OCI-LY7 (cell line): ENCODE data around the gene LCN6. TPM values are rescaled to one million over a fixed set of nuclear protein-coding genes. Genes with fewer than 3 reads are reported as not detected.

ENCODE experiments used
- BruUV-seq: library from RNA; stranded (reverse); fragments of 400-500 nt; replicated peaks from 2 replicates; lab custom pipeline; 2021; lab: Mats Ljungman, UMichigan
- CTCF ChIA-PET: fragments of 300-600 bp; sonication (Branson Sonifier 250); formaldehyde crosslinking; loops from one replicate; lab custom pipeline; 2022; ENCODE audit warnings: antibody characterized with exemption; ENCODE audit not compliant: unreplicated experiment; lab: Charles Lee
- POLR2A ChIA-PET: fragments of 300-600 bp; sonication (Branson Sonifier 250); formaldehyde crosslinking; loops from one replicate; lab custom pipeline; 2022; ENCODE audit warnings: antibody characterized with exemption; lab: Charles Lee
- DNase-seq: peaks from one replicate; pipeline ENCODE4 v3.0.0-alpha.2; 2015; ENCODE audit warnings: low spot score
- H2AFZ ChIP-seq: fragments of 200-600 bp; sonication (generic), shearing (Covaris generic); 2 replicates; pipeline ENCODE4 v1.6.1; 2014; ENCODE audit warnings: mild to moderate bottlenecking, antibody characterized with exemption, low read length, moderate library complexity
- H3K27ac ChIP-seq: fragments of 200-600 bp; sonication (generic); 2 replicates; pipeline ENCODE4 v1.5.1; 2014; ENCODE audit warnings: mixed run types, low read depth, mild to moderate bottlenecking, moderate library complexity, low read length, inconsistent platforms; ENCODE audit not compliant: poor library complexity, severe bottlenecking
- H3K36me3 ChIP-seq: fragments of 200-600 bp; sonication (generic); 2 replicates; pipeline ENCODE4 v1.6.1; 2014; ENCODE audit warnings: mild to moderate bottlenecking, antibody characterized with exemption, low read length, moderate library complexity, mixed read lengths; ENCODE audit not compliant: insufficient read depth
- H3K4me1 ChIP-seq: fragments of 200-600 bp; sonication (generic); 2 replicates; pipeline ENCODE4 v1.5.1; 2014; ENCODE audit warnings: mild to moderate bottlenecking, low read length; ENCODE audit not compliant: insufficient read depth, poor library complexity, severe bottlenecking
- H3K4me2 ChIP-seq: fragments of 200-600 bp; sonication (generic); 2 replicates; pipeline ENCODE4 v1.6.1; 2014; ENCODE audit warnings: mild to moderate bottlenecking, low read length
- H3K4me3 ChIP-seq: fragments of 200-600 bp; sonication (generic); 2 replicates; pipeline ENCODE4 v1.5.1; 2014; ENCODE audit warnings: mild to moderate bottlenecking, low read depth, low read length; ENCODE audit not compliant: poor library complexity, severe bottlenecking
- H3K79me2 ChIP-seq: fragments of 200-600 bp; sonication (generic); 2 replicates; pipeline ENCODE4 v1.6.1; 2016; ENCODE audit warnings: low read depth, mild to moderate bottlenecking, low read length, moderate library complexity, mixed read lengths; ENCODE audit not compliant: insufficient read depth
- H3K9me2 ChIP-seq: fragments of 200-600 bp; sonication (generic); 2 replicates; pipeline ENCODE4 v1.6.1; 2016; ENCODE audit warnings: mild to moderate bottlenecking, low read length, mixed read lengths; ENCODE audit not compliant: insufficient read depth
- H3K9me3 ChIP-seq: fragments of 200-600 bp; sonication (generic); 2 replicates; pipeline ENCODE4 v1.6.1; 2014; ENCODE audit warnings: mild to moderate bottlenecking, mixed run types, low read length, mixed read lengths
- H4K20me1 ChIP-seq: fragments of 200-600 bp; sonication (generic); 2 replicates; pipeline ENCODE4 v1.6.1; 2014; ENCODE audit warnings: mild to moderate bottlenecking, antibody characterized with exemption, low read length, moderate library complexity, mixed read lengths; ENCODE audit not compliant: insufficient read depth
- EZH2phosphoT487 ChIP-seq: fragments of 200-600 bp; sonication (generic); IDR thresholded peaks from 2 replicates; pipeline ENCODE4 v1.6.1; 2018; ENCODE audit warnings: low read depth, borderline replicate concordance, mild to moderate bottlenecking, mixed run types, antibody characterized with exemption, low read length, moderate library complexity, mixed read lengths
- intact Hi-C: fragments of 100-400 bp; cut with micrococcal nuclease; formaldehyde crosslinking; loops from one replicate; pipeline ENCODE4 v1.10.0; 2022; ENCODE audit not compliant: unreplicated experiment
- total RNA-seq, 2 experiments: library from RNA; depleted of rRNA in 1 of 2; stranded (reverse); fragments of >200 nt in 1 of 2; shearing (Covaris generic) in 1 of 2; gene quantifications; 2 replicates each; pipeline ENCODE4 v1.2.3, GENCODE V29; 2014 to 2022
- TF ChIP-seq, protein P1 (sequence below): fragments of 200-600 bp; sonication (generic); conservative IDR thresholded peaks from 2 replicates; pipeline ENCODE4 v1.5.1; 2014; ENCODE audit warnings: mild to moderate bottlenecking, antibody characterized with exemption, low read length, moderate library complexity, mixed read lengths

Gene LCN6
- total RNA-seq, 2 experiments from 2014 or later = not detected

DNA sequence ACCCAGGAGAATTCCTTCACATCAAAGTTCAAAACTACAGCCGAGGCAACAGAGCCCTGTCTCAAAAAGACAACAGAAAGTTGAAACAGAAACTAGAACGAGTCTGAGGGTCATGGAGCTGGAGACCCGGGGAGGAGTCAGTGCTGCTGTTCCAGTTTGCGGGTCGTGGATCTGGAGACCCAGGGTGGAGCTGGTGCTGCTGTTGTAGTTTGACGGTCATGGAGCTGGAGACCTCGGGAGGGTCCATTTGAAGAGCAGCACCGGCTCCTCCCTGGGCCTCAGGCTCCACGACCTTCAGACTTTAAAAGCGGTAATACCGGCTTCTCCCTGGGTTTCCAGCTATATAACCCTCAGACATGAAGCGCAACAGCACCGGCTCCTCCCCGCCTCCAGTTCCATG, 29.0 kb upstream of the LCN6 start:
- Histone ChIP-seq H3K9me2 (no peaks in the 10 kb centered on the region), H4K20me1 (no peaks in the 10 kb centered on the region), H3K36me3 (no peaks in the 10 kb centered on the region), H3K79me2 (no peaks in the 10 kb centered on the region), H3K27ac (no peak overlapping the region), H2AFZ (no peak overlapping the region), H3K4me1 (peaks cover 4% of the 10 kb centered on the region), H3K4me3 (no peak overlapping the region), H3K4me2 (no peak overlapping the region), H3K9me3 (peaks cover 17% of the 10 kb centered on the region; the same call in 1 of the 2 replicates)
- no TSS peak for BruUV-seq
- DNase-seq = no peak
- TF ChIP-seq, protein P1, sequence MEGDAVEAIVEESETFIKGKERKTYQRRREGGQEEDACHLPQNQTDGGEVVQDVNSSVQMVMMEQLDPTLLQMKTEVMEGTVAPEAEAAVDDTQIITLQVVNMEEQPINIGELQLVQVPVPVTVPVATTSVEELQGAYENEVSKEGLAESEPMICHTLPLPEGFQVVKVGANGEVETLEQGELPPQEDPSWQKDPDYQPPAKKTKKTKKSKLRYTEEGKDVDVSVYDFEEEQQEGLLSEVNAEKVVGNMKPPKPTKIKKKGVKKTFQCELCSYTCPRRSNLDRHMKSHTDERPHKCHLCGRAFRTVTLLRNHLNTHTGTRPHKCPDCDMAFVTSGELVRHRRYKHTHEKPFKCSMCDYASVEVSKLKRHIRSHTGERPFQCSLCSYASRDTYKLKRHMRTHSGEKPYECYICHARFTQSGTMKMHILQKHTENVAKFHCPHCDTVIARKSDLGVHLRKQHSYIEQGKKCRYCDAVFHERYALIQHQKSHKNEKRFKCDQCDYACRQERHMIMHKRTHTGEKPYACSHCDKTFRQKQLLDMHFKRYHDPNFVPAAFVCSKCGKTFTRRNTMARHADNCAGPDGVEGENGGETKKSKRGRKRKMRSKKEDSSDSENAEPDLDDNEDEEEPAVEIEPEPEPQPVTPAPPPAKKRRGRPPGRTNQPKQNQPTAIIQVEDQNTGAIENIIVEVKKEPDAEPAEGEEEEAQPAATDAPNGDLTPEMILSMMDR = no peak
- TF ChIP-seq EZH2phosphoT487 = no peak
- ChIA-PET CTCF (interaction anchor here (0.8 kb wide), 1 partner anchor 32 kb away, joined by 3 read pairs; no protein-coding TSS in a partner anchor), POLR2A (interaction anchor here (0.6 to 1.2 kb wide), 2 partner anchors 9 to 171 kb away, joined by 3 to 6 read pairs; no protein-coding TSS in a partner anchor)
- intact Hi-C loops = no loop called here

DNA sequence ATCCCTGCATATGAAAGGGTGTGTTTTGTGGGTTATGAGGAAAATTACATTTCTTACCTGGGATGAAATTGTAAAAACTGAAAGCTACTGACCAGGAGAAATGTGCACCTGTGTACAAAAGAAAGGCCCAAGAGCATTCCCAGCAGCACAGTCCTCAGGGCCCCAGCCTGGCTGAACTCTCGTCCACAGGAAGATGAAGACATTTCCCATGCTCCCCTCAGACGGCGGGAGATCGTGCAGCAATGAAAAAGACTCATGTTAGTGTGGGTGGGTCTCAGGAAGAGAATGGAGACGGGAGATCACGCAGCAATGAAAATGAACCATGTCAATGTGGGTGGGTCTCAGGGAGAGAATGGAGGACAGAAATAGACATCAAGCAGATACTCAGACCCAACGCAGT, 28.6 kb upstream of the LCN6 start:
- no peaks in the 10 kb centered on the region for H4K20me1 ChIP-seq
- BruUV-seq = no TSS peak
- H2AFZ ChIP-seq = no peak overlapping the region
- intact Hi-C loops = no loop called here
- no peak overlapping the region for H3K27ac ChIP-seq
- DNase-seq = no peak
- TF ChIP-seq, protein P1 = no peak
- no peak for TF ChIP-seq EZH2phosphoT487
- H3K9me2 ChIP-seq = no peaks in the 10 kb centered on the region
- H3K4me1 ChIP-seq = peaks cover 4% of the 10 kb centered on the region
- no peak overlapping the region for H3K4me3 ChIP-seq
- peaks cover 17% of the 10 kb centered on the region; the same call in 1 of the 2 replicates for H3K9me3 ChIP-seq
- POLR2A ChIA-PET = no interaction called here
- H3K79me2 ChIP-seq = no peaks in the 10 kb centered on the region
- no peaks in the 10 kb centered on the region for H3K36me3 ChIP-seq
- no peak overlapping the region for H3K4me2 ChIP-seq
- CTCF ChIA-PET = no interaction called here

DNA sequence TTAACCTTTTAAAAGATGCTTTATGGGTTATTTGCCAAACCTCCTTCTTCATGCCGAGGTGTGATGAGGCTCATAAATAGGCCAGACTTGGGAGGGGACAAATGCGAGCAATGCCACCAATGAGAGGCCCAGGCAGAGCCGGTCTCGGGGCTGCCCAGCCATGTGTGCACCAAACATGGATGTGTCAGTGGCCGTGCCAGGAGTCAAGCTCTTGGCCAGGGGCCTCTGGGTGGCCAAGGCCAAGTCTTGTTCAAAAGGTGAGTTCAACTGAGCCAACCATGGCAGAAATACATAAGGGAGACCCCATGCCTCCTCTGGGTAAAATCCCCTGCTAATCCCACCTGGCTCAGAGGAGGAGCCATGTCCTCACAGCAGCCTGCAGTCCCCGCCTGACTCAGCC, 26.9 kb upstream of the LCN6 start:
- Histone ChIP-seq H3K36me3 (no peaks in the 10 kb centered on the region), H3K27ac (no peak overlapping the region), H3K4me3 (no peak overlapping the region), H3K9me3 (peaks cover 17% of the 10 kb centered on the region; the same call in 1 of the 2 replicates), H3K4me1 (peaks cover 4% of the 10 kb centered on the region), H2AFZ (no peak overlapping the region), H3K4me2 (no peak overlapping the region), H4K20me1 (no peaks in the 10 kb centered on the region), H3K9me2 (no peaks in the 10 kb centered on the region), H3K79me2 (no peaks in the 10 kb centered on the region)
- no peak for TF ChIP-seq EZH2phosphoT487
- TF ChIP-seq, protein P1 = no peak
- ChIA-PET POLR2A (no interaction called here), CTCF (no interaction called here)
- no TSS peak for BruUV-seq
- intact Hi-C loops = no loop called here
- DNase-seq = no peak
